ENCODE results near the gene DPY19L2. TPM values are rescaled to one million over a fixed set of nuclear protein-coding genes. Genes with fewer than 3 reads are reported as not detected.
"Not testable (repeated sequence)": the region's sequence is repeated elsewhere in the genome, so short reads cannot be mapped to it uniquely, and the experiment has no call there.

DPY19L2 gene
- polyA plus RNA-seq (ENCODE audit: insufficient read length in 4 of 4): 10 to 100 TPM; 35.4 to 65.5 (median 39.7) TPM

DNA sequence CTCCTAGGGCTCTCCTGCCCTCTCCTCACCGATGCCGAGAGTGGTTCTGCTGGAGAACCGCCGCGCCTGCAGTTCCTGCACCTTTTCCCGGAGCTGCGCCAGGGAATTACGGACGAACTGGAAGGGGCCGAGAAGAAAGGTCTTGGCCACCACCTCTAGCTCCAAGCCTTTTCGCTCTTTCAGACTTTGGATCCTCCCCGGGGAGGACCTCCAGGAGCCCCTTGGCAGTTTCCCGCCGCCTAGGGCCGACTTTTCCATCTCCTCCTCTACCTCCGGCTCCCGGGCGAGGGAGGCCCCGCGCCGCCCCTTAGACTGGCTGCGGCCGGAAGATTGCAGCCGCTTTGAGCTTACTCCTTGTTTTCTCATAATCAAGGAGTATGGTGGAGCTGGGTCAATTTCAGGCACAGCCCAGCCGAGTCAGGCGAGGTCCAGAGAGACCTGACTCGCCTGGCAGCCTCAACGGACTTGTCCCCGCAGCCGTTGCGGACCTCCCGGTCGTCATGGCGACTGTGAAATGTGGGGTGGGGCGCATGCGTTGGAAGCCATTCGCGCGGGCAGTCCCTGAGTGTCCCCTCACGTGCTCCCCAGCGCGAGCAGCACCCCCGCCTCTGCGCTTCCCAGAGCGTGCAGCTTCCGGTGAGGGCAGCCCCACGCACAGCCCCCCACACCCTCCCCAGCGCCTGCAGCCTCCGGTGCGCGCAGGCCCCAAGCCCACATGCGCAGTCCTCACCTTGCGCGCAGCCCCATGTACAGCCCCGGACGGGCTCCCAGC, at the start of gene DPY19L2:
Gene DPY19L2, minus strand, starts transcription at position 466 of the 772 bp plus-strand sequence. Its CDS starts 100 bp downstream, at position 366.
- DNase-seq (ENCODE audit: low read depth in 4 of 4, low spot score in 3 of 4): peak; percentile 61 to 70 (median 66)

DNA sequence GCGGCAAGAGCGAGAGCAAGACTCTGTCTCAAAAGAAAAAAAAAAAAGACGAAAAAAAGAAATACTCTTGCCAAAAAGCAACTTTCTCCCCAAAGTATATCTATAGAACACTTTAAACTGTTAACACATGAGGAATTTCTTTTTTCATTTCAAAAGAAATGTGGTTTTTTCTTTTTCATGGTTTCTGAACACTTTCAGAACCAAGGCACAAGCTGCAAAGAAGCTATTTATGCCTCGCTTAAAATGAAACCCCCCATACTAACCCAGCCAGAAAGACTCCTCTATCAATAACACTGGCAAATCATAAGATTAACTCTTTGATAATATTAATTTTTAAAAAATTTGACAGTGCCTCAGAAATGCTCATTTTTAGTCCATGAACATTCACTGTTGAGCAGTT, 48.6 kb upstream of the DPY19L2 start:
- not testable (repeated sequence) for DNase-seq (ENCODE audit: low read depth in 4 of 4, low spot score in 3 of 4)

- not testable (repeated sequence) for DNase-seq (ENCODE audit: low read depth in 4 of 4, low spot score in 3 of 4)
Measured at GRCh38 chr12:63715107-63715625, 46.9 kb upstream of the DPY19L2 start.

- DNase-seq (ENCODE audit: low read depth in 4 of 4, low spot score in 3 of 4): not testable (repeated sequence)
Measured at GRCh38 chr12:63714409-63714808, 46.1 kb upstream of the DPY19L2 start.

DNA sequence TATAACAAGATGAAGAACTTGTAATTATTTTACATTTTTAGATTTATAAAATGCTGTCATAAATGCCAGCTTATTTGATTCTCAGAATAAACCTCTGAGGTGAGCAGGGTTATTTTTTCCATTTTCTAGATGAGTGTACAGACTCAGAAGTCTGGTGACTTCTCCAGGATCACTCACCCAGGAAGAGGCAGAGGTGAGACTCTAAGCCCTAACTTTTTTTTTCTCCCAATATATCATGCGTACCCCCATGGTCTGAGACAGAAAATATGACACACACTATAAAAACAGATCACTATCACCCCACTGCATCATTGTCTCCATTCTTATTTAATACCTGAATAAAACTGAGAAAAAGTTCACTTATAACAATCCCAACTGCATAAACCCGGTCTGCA, 45.4 kb upstream of the DPY19L2 start:
- not testable (repeated sequence) for DNase-seq (ENCODE audit: low read depth in 4 of 4, low spot score in 3 of 4)

DNA sequence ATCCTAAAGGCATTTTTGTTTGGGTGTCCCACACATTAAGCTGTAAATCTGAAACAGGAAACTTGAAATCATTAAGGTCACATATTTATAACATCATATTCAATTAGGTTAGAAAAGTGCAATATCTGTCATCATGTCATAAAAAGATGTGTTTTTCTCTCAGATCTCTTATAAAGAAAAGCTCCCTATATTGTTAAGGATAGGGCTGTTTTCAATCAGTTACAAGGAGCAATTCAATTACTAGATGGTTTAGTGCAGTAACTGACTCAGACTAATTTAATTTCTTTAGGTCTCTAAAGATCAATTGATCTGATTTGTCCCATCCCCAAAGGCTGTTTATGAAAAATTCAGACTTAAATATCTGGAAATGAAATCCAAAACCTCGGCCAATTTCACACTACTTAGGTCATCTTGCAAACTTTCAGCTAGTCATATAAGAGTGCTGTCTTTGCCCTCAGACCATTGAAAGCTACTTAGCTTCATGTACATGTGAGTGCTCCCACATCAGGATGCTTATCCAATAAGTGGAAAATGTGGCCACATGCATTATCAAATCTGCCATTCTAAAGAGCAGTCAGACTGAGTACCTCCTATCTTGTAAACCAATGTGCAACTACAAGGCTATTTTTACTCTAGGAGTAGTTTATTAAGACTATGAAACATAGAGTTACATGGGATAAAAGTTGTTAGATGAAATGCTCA, 44.8 kb upstream of the DPY19L2 start:
- not testable (repeated sequence) for DNase-seq (ENCODE audit: low read depth in 4 of 4, low spot score in 3 of 4)

- DNase-seq (ENCODE audit: low read depth in 4 of 4, low spot score in 3 of 4): not testable (repeated sequence)
Measured at GRCh38 chr12:63712376-63712974, 44.2 kb upstream of the DPY19L2 start.

- DNase-seq (ENCODE audit: low read depth in 4 of 4, low spot score in 3 of 4): not testable (repeated sequence)
Measured at GRCh38 chr12:63711339-63711738, 43.0 kb upstream of the DPY19L2 start.

- no peak for DNase-seq (ENCODE audit: low read depth in 4 of 4, low spot score in 3 of 4)
Measured at GRCh38 chr12:63706336-63706735, 38.0 kb upstream of the DPY19L2 start.

DNA sequence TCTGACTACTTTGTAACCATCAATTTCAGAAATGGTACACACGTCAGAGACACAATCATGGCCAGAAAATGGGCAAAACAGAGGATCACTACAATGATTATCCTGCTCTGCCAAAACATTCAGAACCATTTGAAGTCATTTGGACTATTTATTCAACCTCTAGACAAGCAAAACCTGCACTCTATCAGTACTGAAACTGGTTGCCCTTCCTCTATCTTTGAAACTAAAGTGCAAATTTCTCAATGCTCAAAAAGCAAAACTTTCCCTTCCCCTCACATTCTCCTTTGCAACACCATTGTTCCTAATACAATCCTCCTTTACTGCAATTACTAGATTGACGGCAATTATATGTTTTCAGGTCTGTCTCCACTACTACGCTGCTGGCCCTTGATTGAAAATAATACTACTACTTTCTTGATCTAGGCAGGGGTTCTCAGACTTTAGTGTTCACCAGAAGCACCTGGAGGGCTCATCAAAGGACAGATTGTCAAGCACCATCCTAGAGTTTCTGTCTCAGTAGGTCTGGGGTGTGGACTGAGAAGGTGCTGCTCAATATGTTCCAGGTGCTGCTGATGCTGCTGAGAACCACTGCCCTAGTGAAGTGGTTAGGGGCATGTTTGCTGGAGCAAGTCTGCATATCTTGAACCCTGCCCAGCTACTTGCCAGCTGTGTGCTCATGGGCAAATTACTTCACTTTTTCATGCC, 31.5 kb upstream of the DPY19L2 start:
- DNase-seq (ENCODE audit: low read depth in 4 of 4, low spot score in 3 of 4): not testable (repeated sequence)

GRCh38 chr12:63699011-63699410, 30.7 kb upstream of the DPY19L2 start:
- DNase-seq (ENCODE audit: low read depth in 4 of 4, low spot score in 3 of 4): not testable (repeated sequence)

GRCh38 chr12:63690837-63691236, 22.5 kb upstream of the DPY19L2 start:
- not testable (repeated sequence) for DNase-seq (ENCODE audit: low read depth in 4 of 4, low spot score in 3 of 4)

DNA sequence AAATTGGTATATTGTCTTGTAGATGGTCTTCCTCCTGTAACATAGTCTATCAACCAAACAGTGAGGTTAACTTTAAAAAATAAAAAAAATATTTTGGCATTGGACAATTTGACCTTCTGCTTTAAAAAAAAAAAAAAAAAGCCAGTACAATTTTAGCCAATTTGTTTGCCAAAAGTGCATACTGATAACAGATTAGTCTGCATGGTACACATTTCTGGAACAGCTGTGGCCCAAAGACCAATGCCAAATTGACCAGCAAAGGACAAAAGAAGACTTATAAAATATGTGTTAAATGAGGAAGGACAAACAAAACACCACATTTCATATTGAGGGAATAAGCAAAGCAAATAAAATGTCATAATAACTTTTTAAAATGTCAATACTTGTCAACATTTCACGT, 20.8 kb upstream of the DPY19L2 start:
- not testable (repeated sequence) for DNase-seq (ENCODE audit: low read depth in 4 of 4, low spot score in 3 of 4)

DNA sequence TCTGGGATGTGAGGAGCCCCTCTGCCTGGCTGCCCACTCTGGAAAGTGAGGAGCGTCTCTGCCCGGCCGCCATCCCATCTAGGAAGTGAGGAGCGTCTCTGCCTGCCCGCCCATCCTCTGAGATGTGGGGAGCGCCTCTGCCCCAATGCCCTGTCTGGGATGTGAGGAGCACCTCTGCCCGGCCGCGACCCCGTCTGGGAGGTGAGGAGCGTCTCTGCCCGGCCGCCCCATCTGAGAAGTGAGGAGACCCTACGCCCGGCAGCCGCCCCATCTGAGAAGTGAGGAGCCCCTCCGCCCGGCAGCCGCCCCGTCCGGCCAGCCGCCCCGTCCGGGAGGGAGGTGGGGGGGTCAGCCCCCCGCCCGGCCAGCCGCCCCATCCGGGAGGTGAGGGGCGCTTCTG, 18.3 kb upstream of the DPY19L2 start:
- not testable (repeated sequence) for DNase-seq (ENCODE audit: low read depth in 4 of 4, low spot score in 3 of 4)

GRCh38 chr12:63685789-63686188, 17.5 kb upstream of the DPY19L2 start:
- not testable (repeated sequence) for DNase-seq (ENCODE audit: low read depth in 4 of 4, low spot score in 3 of 4)

DNA sequence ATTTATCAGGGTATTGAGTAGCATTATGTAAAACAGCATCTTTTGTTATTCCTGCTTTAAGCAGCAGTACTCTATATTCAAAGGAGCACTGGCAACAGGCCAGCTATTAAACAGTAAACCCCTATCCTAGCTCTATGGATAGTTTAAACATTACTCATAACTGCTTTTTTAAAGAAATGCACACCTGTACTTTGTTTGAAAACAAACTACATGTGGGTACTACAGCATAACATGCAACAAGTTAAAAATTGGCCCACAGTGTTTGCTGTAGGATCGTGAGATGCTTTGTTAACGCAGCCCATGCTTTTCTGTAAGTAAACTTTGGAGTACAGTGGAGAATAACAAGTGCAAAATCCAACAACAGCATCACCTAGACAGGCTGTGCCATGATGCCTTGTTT, 14.3 kb upstream of the DPY19L2 start:
- DNase-seq (ENCODE audit: low read depth in 4 of 4, low spot score in 3 of 4): not testable (repeated sequence)

DNA sequence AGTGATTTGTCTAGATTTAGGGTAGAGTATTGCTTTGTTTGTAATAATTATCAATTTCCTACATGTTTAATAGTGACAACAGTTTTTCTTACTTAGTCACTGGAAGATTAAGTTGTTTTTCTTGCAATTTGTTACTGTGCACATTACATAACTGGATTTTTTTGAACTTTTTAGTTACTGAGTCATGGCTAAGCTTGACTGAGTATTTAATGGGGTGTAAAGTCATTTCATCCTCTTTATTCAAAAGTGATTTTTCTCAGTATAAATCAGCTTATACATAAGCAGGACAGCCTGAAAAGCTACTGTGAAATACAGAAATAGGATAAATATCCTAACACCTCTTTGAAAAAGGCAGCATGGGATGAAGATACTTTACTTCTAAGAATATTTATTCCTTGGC, 12.5 kb upstream of the DPY19L2 start:
- not testable (repeated sequence) for DNase-seq (ENCODE audit: low read depth in 4 of 4, low spot score in 3 of 4)

- DNase-seq (ENCODE audit: low read depth in 4 of 4, low spot score in 3 of 4): not testable (repeated sequence)
Measured at GRCh38 chr12:63672550-63672949, 4.3 kb upstream of the DPY19L2 start.

DNA sequence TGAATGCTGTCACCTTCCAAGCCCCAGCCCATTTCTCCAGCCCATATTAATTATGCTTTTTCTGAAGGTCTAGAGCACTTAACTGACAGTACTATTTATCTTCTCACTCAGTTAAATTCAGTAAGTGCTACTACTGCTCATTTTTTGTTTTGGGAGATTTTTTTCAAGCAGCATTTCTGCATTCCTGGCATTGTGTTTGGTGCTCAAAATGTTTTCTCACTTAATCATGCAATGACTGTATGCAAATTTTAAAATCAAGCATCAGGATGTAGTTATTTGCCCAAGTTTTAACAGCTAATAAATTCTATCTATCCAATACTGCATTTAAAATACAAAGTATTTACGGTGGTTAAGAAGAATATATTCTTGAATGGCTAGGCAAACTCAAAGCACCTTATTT, 1.6 kb upstream of the DPY19L2 start:
- not testable (repeated sequence) for DNase-seq (ENCODE audit: low read depth in 4 of 4, low spot score in 3 of 4)

DNA sequence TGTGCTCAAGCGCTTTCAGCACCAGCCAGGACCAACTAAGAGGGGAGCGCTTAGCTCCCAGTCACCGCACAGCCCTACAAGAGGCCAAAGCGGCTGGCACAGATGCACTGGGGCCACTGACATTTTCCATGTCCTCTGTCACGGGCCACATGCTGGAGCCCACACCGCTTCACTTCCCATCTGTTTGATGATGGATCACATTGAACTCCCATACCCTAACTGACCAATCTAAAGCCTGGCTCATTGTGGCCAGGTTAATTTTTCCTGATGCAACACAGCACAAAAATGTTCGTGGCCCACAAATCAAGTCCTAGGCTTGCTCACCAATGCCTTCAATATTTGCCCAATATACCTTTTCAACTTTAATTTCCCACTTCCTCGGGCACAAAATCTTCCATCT, 1.1 kb upstream of the DPY19L2 start:
- not testable (repeated sequence) for DNase-seq (ENCODE audit: low read depth in 4 of 4, low spot score in 3 of 4)
